GM18907 (cell line): ENCODE measurements around the gene BCKDHB.

ENCODE experiments used
- ATAC-seq: cut with Tn5 transposase; IDR thresholded peaks from one replicate; pipeline ENCODE4 v1.9.1; 2021; ENCODE audit warnings: mild to moderate bottlenecking, moderate library complexity; ENCODE audit not compliant: unreplicated experiment

Gene BCKDHB

DNA sequence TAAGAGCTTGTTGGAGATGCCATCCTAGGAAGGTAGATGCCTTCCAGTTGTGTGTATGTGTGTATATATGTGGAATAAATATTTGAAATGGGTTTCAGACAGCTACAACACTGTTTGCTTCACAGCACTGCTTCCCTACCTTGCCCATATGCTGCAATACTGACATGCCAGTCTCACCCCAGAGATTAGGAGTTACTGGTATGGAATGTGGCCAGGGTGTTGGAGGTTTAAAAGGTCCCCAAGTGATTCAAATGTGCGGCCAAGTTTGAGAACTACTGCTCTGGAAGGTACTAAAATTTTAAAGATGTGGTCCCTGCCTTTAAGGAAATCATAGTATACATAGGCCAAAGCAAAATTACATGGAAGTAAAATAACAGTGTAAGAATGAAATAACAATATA lies 39.5 kb downstream of the BCKDHB start:
- ATAC-seq: peak; percentile 16

- no peak for ATAC-seq
Observed at GRCh38 chr6:80148220-80148619, 41.7 kb downstream of the BCKDHB start.

- ATAC-seq: no peak
Observed at GRCh38 chr6:80151635-80152034, 45.2 kb downstream of the BCKDHB start.

GRCh38 chr6:80154160-80154559 lies 47.7 kb downstream of the BCKDHB start:
- no peak for ATAC-seq

GRCh38 chr6:80156221-80156620 lies 49.8 kb downstream of the BCKDHB start:
- ATAC-seq: no peak

DNA sequence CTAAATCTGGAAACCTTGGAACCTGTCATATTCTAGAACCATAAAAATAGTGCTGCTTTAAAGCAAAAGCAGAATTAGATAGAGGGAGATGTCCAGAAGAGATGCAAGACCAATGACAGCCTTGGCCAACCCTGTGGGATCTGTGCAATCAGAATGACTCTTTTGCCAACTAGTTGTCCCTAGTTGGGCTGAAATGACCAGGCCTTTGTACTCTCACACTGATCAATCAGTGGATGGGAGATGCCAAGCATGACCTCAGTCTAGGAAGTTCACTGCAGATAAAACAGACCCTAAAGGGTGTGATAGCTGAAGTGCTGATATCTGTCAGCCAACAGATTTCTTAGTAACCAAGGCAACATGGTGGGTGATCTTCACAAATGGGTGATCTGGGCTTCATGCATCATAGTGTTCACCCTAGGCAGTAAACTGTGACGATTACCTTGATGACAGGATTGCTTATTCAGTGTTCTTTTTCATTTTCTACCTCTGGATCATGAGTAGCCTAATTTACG lies 52.1 kb downstream of the BCKDHB start:
- no peak for ATAC-seq

DNA sequence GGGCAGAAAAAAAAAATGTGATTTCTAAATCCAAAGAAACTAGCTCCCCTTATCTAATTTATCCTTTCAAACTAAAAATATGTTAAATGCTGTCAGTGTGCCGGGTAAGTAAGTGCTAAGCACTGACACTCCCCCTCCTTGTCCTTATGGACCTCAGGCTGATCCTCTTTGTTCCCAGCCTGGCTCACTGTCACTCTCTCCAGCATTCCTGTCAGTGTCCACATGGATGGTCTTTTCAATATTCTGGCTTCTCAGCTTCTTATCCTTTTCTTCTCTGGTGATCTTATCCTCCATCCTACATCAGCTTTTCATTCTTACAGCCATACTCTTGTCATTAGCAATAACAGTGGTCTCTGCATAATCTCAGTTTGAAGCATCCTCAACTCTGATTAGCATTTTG lies 55.0 kb downstream of the BCKDHB start:
- no peak for ATAC-seq

DNA sequence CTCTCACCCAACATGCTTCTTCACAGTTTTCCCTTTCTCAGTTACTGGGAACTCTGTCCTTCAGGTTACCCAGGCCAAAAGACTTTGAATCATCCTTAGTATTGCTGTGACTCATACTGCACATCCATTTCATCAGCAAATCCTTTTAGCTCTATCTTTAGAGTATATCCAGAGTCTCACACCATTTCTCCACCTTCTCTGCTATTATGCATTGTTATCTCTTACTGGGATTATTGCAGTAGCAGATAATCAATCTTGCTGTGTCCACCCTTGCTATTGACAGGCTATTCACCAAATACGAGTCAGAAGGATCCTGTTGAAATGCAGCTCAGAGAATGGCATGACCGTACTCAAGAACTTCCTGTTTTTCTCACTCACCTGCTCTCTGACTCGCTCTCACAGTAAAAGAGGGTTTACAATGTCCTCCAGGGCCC lies 57.3 kb downstream of the BCKDHB start:
- peak; percentile 76 for ATAC-seq

GRCh38 chr6:80165143-80165542 lies 58.7 kb downstream of the BCKDHB start:
- ATAC-seq: peak; percentile 97

GRCh38 chr6:80165819-80166218 lies 59.3 kb downstream of the BCKDHB start:
- no peak for ATAC-seq

DNA sequence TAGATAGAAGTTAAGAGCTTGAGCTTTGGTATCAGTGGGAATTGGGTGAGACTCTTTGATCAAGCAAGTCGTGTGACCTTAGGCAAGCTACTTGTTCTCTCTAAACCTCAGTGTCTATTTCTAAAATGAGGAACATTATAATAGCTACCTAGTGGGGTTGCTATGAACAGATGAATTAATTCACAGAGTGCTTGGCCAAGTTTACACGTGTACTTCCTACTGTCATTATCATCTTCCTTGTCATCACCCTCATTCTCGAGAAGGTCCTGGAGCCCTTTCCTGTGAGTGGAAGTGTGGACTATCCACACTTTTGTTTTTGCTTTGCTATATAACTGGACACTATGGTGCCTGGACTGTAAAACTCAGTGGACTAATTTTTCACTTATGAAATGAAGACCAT lies 64.0 kb downstream of the BCKDHB start:
- ATAC-seq: no peak

DNA sequence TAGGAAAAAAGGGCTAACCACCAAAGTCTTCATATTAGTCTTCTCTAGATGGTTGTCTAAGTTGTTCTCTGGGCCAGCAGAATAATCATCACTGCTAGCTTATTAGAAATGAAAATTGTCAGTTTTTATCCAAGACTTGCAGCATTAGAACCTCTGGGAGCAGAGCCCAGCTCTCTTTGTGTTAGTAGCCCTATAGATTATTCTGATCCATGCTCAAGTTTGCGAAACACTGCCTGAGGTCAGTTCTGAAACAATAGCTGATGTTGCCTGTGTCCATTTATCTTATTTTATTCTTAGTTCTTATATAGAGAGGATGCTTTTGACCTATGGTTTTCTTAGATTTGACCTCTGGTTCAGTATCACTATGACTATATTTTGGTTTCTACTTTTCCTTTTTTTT lies 66.9 kb downstream of the BCKDHB start:
- ATAC-seq: no peak

DNA sequence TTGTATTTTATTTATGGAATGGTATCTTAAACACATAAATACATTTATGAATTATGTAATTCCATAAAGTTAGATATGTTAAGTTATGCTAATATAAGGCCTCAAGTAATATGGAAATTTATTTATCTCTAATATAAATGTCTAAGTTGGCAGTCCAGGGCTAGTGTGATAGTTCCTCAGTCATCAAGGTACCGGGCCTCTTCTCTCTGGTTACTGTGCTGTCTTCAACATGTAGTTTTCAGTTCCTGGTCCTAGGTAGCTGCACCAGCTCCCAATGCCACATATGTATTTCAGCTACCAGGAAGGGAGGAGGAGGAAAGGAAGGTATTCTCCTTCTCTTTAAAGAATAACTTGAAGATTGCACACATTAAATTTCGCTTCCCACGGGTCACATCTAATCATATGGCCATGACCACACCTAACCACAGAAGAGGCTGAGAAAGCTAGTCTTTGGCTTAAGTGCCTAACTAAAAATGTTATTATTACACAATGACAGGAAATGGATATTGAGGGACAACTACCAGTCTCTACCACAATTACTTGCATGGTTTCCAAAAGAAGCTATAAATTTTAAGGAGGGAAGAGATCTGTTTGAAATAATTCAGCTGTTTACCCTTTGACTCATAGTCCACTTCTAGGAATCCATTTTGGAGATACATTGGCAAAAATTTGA lies 68.6 kb downstream of the BCKDHB start:
- ATAC-seq: peak; percentile 75

DNA sequence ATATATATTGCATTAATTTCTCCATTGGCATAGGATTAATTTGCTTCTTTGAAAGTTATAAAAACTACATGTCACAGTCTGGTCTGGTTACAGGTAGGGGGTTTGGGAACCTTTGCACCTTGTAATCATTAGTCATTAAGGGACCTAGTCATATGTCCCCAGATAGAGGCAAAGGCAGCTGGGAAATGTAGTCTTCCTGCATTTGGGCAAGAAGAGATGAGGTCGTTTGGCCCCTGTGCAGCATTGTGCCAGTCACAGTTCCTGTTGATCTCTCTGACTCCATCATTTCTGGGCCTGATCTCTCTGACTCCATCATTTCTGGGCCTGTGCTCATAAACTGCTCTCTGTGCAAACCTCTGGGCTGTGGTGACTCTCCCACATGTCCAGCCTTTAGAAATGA lies 73.2 kb downstream of the BCKDHB start:
- ATAC-seq: no peak

DNA sequence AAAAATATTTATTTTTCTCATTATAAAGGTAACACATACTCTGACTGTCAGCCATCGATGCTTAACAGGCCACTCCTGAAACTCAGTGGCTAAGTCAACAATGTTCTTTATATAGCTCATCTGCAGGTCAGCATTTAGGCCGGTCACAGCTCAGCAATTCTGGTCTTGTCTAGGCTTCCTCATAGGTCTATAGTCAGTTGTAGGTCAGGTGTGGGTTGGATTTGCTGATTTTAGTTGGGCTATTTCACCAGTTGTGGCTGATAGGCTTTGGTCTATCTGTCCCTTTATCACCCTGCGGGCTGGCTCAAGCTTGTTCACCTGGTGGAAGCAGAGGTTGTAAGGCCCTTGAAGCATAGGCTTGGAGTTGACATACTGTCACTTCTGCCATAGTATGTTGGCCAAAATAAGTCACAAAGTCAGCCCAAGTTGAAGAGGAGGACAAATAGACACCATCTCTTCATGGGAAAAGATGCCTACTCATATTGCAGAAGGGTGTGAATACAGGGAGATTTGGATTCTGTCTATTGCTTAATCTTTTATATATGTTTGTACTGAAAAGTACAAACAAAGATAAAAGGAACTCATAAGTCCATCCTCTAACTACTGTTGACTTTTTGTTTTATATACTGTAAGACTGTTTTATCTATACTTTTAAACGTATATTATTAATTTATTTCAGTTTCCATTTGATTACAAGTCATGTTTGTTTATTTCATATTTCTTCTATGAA lies 75.0 kb downstream of the BCKDHB start:
- ATAC-seq: no peak

DNA sequence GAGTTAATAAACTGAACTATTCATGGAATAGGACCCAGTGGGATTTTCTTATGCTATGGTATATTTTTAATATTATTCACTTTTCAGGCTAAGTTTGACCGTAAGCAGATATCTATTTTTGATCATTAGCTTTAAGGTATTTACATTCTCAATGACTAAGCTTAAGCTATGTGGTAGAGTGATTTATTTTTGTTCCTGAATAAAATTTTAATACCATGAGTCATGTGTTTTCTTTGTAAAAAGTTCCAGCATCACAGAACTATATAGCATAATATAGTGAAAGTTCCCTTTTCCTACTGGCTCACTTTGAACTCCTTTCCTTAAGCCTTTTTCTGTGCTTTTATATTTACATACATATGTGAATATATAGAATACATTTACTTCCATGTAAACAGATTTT lies 75.8 kb downstream of the BCKDHB start:
- ATAC-seq: no peak

- no peak for ATAC-seq
Observed at GRCh38 chr6:80183019-80183795, 76.7 kb downstream of the BCKDHB start.

GRCh38 chr6:80185492-80185891 lies 79.0 kb downstream of the BCKDHB start:
- ATAC-seq: no peak

- ATAC-seq: no peak
Observed at GRCh38 chr6:80186082-80186481, 79.6 kb downstream of the BCKDHB start.

DNA sequence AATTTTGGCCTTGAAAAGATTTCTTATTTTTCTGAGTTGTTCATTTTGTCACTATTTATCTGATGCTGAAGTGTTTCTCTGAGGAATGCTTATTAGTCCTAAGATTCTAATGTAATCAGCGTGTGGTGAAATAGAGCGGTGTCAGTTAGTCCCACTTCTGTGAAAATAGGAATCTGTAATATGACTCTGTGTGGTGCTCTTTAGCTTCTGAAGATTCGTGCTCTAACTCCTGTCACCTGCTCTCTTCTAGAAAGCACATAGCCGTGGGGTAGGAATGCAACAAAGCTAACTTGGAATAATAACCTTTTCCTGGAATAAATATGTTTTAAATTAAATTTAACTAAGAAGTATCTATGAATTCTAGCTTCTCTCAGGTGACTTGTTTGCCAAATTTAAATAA lies 90.4 kb downstream of the BCKDHB start:
- no peak for ATAC-seq

- no peak for ATAC-seq
Observed at GRCh38 chr6:80197474-80197873, 91.0 kb downstream of the BCKDHB start.

- no peak for ATAC-seq
Observed at GRCh38 chr6:80197986-80198385, 91.5 kb downstream of the BCKDHB start.
